HepG2 (cell line): ENCODE data around the gene NRDE2. TPM values are rescaled to one million over a fixed set of nuclear protein-coding genes. Genes with fewer than 3 reads are reported as not detected.

Experiments used
- ATAC-seq: fragments of 200-7000 bp; cut with Tn5 transposase; 3 replicates; pipeline ENCODE4 v1.9.1; 2020; ENCODE audit warnings: mild to moderate bottlenecking, moderate library complexity
- BruUV-seq: library from RNA; stranded (reverse); fragments of 400-500 nt; replicated peaks from 2 replicates; lab custom pipeline; 2021; lab: Mats Ljungman, UMichigan
- CTCF ChIA-PET: fragments of 300-600 bp; formaldehyde crosslinking; extraction: SDS; loops from one replicate; lab custom pipeline; 2021; ENCODE audit warnings: low total read pairs, inconsistent platforms, low intra/inter-chr PET ratio; lab: Yijun Ruan, JAX
- POLR2A ChIA-PET: fragments of 350-600 bp; sonication (Branson Sonifier 250); formaldehyde crosslinking; loops from one replicate; lab custom pipeline; 2020; ENCODE audit warnings: antibody characterized with exemption, inconsistent platforms; lab: Yijun Ruan, JAX
- DNase-seq: peaks from one replicate; pipeline ENCODE4 v3.0.0-alpha.2; 2015; ENCODE audit warnings: low spot score
- FAIRE-seq: peaks from 3 replicates; lab custom pipeline; 2011; peaks lifted over from hg19 to GRCh38; lab: Jason Lieb, UNC
- H2AFZ ChIP-seq: one replicate; pipeline ENCODE4 v1.6.1; 2011; ENCODE audit warnings: low read length, inconsistent platforms
- H3K27ac ChIP-seq: fragments of 300-600 bp; 3 replicates; pipeline ENCODE4 v1.8.0; 2011; ENCODE audit warnings: mixed run types, mild to moderate bottlenecking, mixed read lengths, low read length, inconsistent platforms; ENCODE audit not compliant: insufficient read depth; ENCODE audit errors: extremely low read length
- H3K27me3 ChIP-seq, 2 experiments: fragments of 200-600 bp in 1 of 2; 2 replicates in 1 of 2; 3 replicates in 1 of 2; pipeline versions ENCODE4 v1.6.0 to v1.8.0; 2011; ENCODE audit warnings: low read length in 2 of 2, mild to moderate bottlenecking in 2 of 2, moderate library complexity in 2 of 2, inconsistent platforms in 1 of 2; ENCODE audit not compliant: insufficient read depth in 2 of 2, control insufficient read depth in 1 of 2
- H3K36me3 ChIP-seq, 2 experiments: fragments of 200-600 bp in 1 of 2; replicated peaks in 1 of 2; 2 replicates in 1 of 2; 3 replicates in 1 of 2; pipeline versions ENCODE4 v1.5.1 to v1.8.0; 2011; ENCODE audit warnings: low read length in 2 of 2, inconsistent platforms in 1 of 2; ENCODE audit not compliant: insufficient read depth in 2 of 2, control insufficient read depth in 1 of 2
- H3K4me1 ChIP-seq: 2 replicates; pipeline ENCODE4 v1.5.1; 2012; ENCODE audit warnings: low read length, inconsistent platforms; ENCODE audit not compliant: insufficient read depth
- H3K4me2 ChIP-seq: 2 replicates; pipeline ENCODE4 v1.6.0; 2011; ENCODE audit warnings: low read depth, low read length, inconsistent platforms
- H3K4me3 ChIP-seq, 3 experiments: fragments of 200-600 bp in 1 of 3; sonication (generic), shearing (Covaris generic) in 1 of 3; replicated peaks in 1 of 3; 2 replicates each; pipeline ENCODE4 v1.5.1; 2011 to 2016; ENCODE audit warnings: low read length in 3 of 3, inconsistent platforms in 2 of 3, low read depth in 2 of 3, mild to moderate bottlenecking in 2 of 3, control low read depth in 1 of 3, mixed read lengths in 1 of 3; ENCODE audit not compliant: insufficient read depth in 1 of 3
- H3K79me2 ChIP-seq: one replicate; pipeline ENCODE4 v1.6.1; 2011; ENCODE audit warnings: low read length, inconsistent platforms; ENCODE audit not compliant: insufficient read depth
- H3K9ac ChIP-seq: 2 replicates; pipeline ENCODE4 v1.6.0; 2011; ENCODE audit warnings: mild to moderate bottlenecking, low read depth, low read length, inconsistent platforms; ENCODE audit not compliant: insufficient read depth
- H3K9me3 ChIP-seq: 2 replicates; pipeline ENCODE4 v1.5.1; 2012; ENCODE audit warnings: mild to moderate bottlenecking, low read length
- H4K20me1 ChIP-seq: 2 replicates; pipeline ENCODE4 v1.6.0; 2011; ENCODE audit warnings: inconsistent platforms, mild to moderate bottlenecking, low read length, moderate library complexity; ENCODE audit not compliant: insufficient read depth
- CHCHD3 ChIP-seq: sonication (generic); formaldehyde crosslinking; IDR thresholded peaks from 2 replicates; pipeline ENCODE4 v1.8.0; 2022; ENCODE audit warnings: mild to moderate bottlenecking, missing genetic modification reagents, moderate library complexity
- FOXJ3 ChIP-seq: sonication (generic); formaldehyde crosslinking; IDR thresholded peaks from 2 replicates; pipeline ENCODE4 v1.4.0; 2020; ENCODE audit warnings: missing genetic modification reagents, mild to moderate bottlenecking, borderline replicate concordance
- GATAD1 ChIP-seq: IDR thresholded peaks from 2 replicates; pipeline ENCODE4 v1.6.1; 2016; ENCODE audit warnings: missing genetic modification reagents, missing compliant biosample characterization
- KAT2B ChIP-seq: fragments of 150-350 bp; IDR thresholded peaks from 2 replicates; pipeline ENCODE4 v1.6.1; 2014; ENCODE audit warnings: low read depth, low read length, borderline replicate concordance
- TBX2 ChIP-seq: sonication (generic); formaldehyde crosslinking; IDR thresholded peaks from 2 replicates; pipeline ENCODE4 v1.5.0; 2020; ENCODE audit warnings: missing genetic modification reagents, mild to moderate bottlenecking, borderline replicate concordance
- ZNF761 ChIP-seq: sonication (generic); formaldehyde crosslinking; conservative IDR thresholded peaks from 2 replicates; pipeline ENCODE4 v1.4.0; 2020; ENCODE audit warnings: mild to moderate bottlenecking, missing genetic modification reagents
- WGBS: methylation state at CpG from one replicate; pipeline ENCODE4 v1.1.6; 2017; ENCODE audit warnings: low lambda C conversion rate; 5-methylcytosine and 5-hydroxymethylcytosine counted together
- in situ Hi-C: cut with HindIII; loops from 2 replicates; pipeline ENCODE4 v1.10.0; 2017; ENCODE audit warnings: low pct_unique_long_range_greater_than_20kb; ENCODE audit not compliant: extremely low pct_ligation_motif_present
- intact Hi-C: fragments of 100-400 bp; cut with micrococcal nuclease; formaldehyde crosslinking; loops from one replicate; pipeline ENCODE4 v1.10.0; 2022; ENCODE audit not compliant: unreplicated experiment
- polyA plus RNA-seq, 8 experiments: library from polyadenylated mRNA; depleted of rRNA in 3 of 8; stranded (reverse) in 7 of 8; unstranded in 1 of 8; fragments of >200 nt; fragmentation: Illumina TruSeq in 4 of 8; extraction: Trizol in 4 of 8; gene quantifications; 2 replicates each; pipeline versions ENCODE4 v1.2.1 to v1.2.3, GENCODE V29; 2011 to 2016; ENCODE audit warnings: low read depth in 4 of 8, missing spikeins in 1 of 8, mixed read lengths in 1 of 8; ENCODE audit not compliant: insufficient read depth in 1 of 8
- total RNA-seq, 5 experiments: library from RNA; depleted of rRNA; stranded (reverse); fragments of >200 nt; fragmentation: Illumina TruSeq; extraction: Trizol; gene quantifications; 2 replicates each; pipeline ENCODE4 v1.2.3, GENCODE V29; 2016; ENCODE audit warnings: low read depth in 1 of 5

NRDE2 gene
- total and polyA plus RNA-seq, 2 of the 13 experiments (the other 11 are each of a cell fraction or from before 2014, with no cell fraction given): 5.6 to 12.5 TPM

- ATAC-seq (no peak), DNase-seq (no peak), FAIRE-seq (no peak)
- in situ Hi-C loops: no loop called here
- H3K27ac ChIP-seq: no peak overlapping the region
- H3K27me3 ChIP-seq: no peaks in the 10 kb centered on the region
- H2AFZ ChIP-seq: no peak overlapping the region
- peaks cover 7 to 64% of the 10 kb centered on the region in 2 experiments for H3K36me3 ChIP-seq
- no peak overlapping the region for H3K4me2 ChIP-seq
- H3K79me2 ChIP-seq: no peaks in the 10 kb centered on the region
- no peaks in the 10 kb centered on the region for H3K9me3 ChIP-seq
- 98% methylated on average over 7 of the region's 7 CpGs for WGBS
- TF ChIP-seq TBX2 (CRISPR knock-in tag) (no peak), FOXJ3 (CRISPR knock-in tag) (no peak), KAT2B (no peak), CHCHD3 (CRISPR knock-in tag) (no peak)
- no peaks in the 10 kb centered on the region for H4K20me1 ChIP-seq
- intact Hi-C loops: no loop called here
- BruUV-seq: no TSS peak
- H3K4me3 ChIP-seq: no peak overlapping the region
- no peaks in the 10 kb centered on the region; the same call in 1 of the 2 replicates for H3K4me1 ChIP-seq
- no peak overlapping the region for H3K9ac ChIP-seq
- ChIA-PET CTCF (no interaction called here), POLR2A (no interaction called here)
Measured at GRCh38 chr14:90291699-90292098, 40.0 kb downstream of the NRDE2 start.

DNA sequence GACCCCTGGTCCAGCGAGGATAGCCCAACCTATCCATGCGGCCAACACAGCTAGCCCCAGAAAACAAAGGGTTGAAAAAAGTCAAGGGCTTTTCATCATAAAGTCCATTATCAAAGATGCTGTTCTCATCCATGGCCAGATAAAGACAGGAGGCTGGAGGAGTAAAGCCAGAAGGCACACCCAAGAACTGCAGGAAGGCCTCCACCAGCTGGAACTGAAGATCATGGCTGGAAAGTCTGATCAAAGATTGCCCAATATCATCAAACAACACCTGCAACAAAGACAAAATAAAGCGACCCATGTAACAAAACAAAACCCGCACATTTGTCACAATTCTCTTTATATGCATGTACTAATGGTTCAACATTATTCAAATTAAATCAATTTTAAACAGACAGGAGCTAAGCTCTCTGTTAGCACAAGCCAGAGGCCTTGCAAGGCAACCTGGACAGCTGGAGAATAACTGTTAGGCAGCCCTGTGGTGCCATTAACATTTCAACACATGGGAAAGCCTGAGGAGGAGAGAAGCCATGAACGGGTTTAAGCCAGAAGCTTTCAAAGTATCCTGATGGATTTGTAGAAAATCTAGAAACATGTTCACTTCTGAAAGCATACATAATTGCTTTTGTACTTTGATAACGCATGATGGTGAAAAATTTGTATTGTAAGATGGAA lies 41.3 kb downstream of the NRDE2 start:
- no peak for DNase-seq
- in situ Hi-C loops: no loop called here
- H3K36me3 ChIP-seq: peaks cover 9 to 68% of the 10 kb centered on the region in 2 experiments
- ChIA-PET CTCF (no interaction called here), POLR2A (interaction anchor here (0.6 kb wide), 1 partner anchor 84 kb away, joined by 3 read pairs; no protein-coding TSS in a partner anchor)
- BruUV-seq: no TSS peak
- no peak for FAIRE-seq
- intact Hi-C loops: no loop called here
- H3K4me3 ChIP-seq: no peak overlapping the region
- H3K27ac ChIP-seq: no peak overlapping the region
- no peaks in the 10 kb centered on the region; the same call in 1 of the 2 replicates for H3K4me1 ChIP-seq
- H3K27me3 ChIP-seq: no peaks in the 10 kb centered on the region
- no peak overlapping the region for H2AFZ ChIP-seq
- no peaks in the 10 kb centered on the region for H4K20me1 ChIP-seq
- TF ChIP-seq GATAD1 (no peak), ZNF761 (CRISPR knock-in tag) (no peak)
- no peaks in the 10 kb centered on the region for H3K79me2 ChIP-seq
- no peaks in the 10 kb centered on the region for H3K9me3 ChIP-seq
- 97% methylated on average over 6 of the region's 6 CpGs for WGBS
- no peak overlapping the region for H3K4me2 ChIP-seq
- no peak overlapping the region for H3K9ac ChIP-seq
- ATAC-seq: no peak
